SK-N-SH (cell line): ENCODE data around the gene SEC16A. TPM values are rescaled to one million over a fixed set of nuclear protein-coding genes. Genes with fewer than 3 reads are reported as not detected.

Experiments used
- CTCF ChIA-PET: fragments of 300-600, 350-600 bp; formaldehyde crosslinking; extraction: SDS; loops from one replicate; lab custom pipeline; 2021; lab: Yijun Ruan, JAX
- POLR2A ChIA-PET: fragments of 350-600 bp; sonication (Branson Sonifier 250); formaldehyde crosslinking; extraction: SDS; loops from one replicate; lab custom pipeline; 2020; ENCODE audit warnings: antibody characterized with exemption, inconsistent platforms; lab: Yijun Ruan, JAX
- DNase-seq: peaks from one replicate; pipeline ENCODE4 v3.0.0; 2012
- H2AFZ ChIP-seq: fragments of 200-600 bp; sonication (generic); 2 replicates; pipeline ENCODE4 v1.8.1; 2016; ENCODE audit warnings: antibody characterized with exemption, mild to moderate bottlenecking, low read depth
- H3F3A ChIP-seq: fragments of 200-600 bp; sonication (generic); replicated peaks from 2 replicates; pipeline ENCODE3; 2016; ENCODE audit warnings: antibody characterized with exemption, mild to moderate bottlenecking; ENCODE audit not compliant: insufficient read depth
- H3K27ac ChIP-seq, 2 experiments: fragments of 200-500 bp in 1 of 2; fragments of 200-600 bp in 1 of 2; sonication (Bioruptor generic) in 1 of 2; sonication (generic), shearing (Covaris generic) in 1 of 2; 2 replicates each; pipeline versions ENCODE4 v1.5.1 to v1.6.1; 2014 to 2016; ENCODE audit warnings: low read depth in 2 of 2, inconsistent platforms in 1 of 2, low read length in 1 of 2, mild to moderate bottlenecking in 1 of 2, mixed read lengths in 1 of 2
- H3K27me3 ChIP-seq: fragments of 200-600 bp; sonication (generic), shearing (Covaris generic); 2 replicates; pipeline ENCODE4 v1.6.1; 2016; ENCODE audit warnings: mixed run types; ENCODE audit not compliant: insufficient read depth
- H3K36me3 ChIP-seq, 2 experiments: fragments of 200-500 bp in 1 of 2; fragments of 200-600 bp in 1 of 2; sonication (Bioruptor generic) in 1 of 2; sonication (generic) in 1 of 2; replicated peaks in 1 of 2; 2 replicates each; pipeline versions ENCODE3 to v1.5.1; 2014 to 2016; ENCODE audit warnings: low read length in 1 of 2, mild to moderate bottlenecking in 1 of 2; ENCODE audit not compliant: insufficient read depth in 2 of 2, control insufficient read depth in 1 of 2
- H3K4me1 ChIP-seq, 2 experiments: fragments of 200-500 bp in 1 of 2; fragments of 200-600 bp in 1 of 2; sonication (Bioruptor generic) in 1 of 2; sonication (generic), shearing (Covaris generic) in 1 of 2; 2 replicates each; pipeline versions ENCODE4 v1.5.1 to v1.6.1; 2014 to 2016; ENCODE audit warnings: low read depth in 1 of 2, low read length in 1 of 2, mixed run types in 1 of 2; ENCODE audit not compliant: insufficient read depth in 2 of 2, control insufficient read depth in 1 of 2
- H3K4me2 ChIP-seq: fragments of 200-600 bp; sonication (generic), shearing (Covaris generic); 2 replicates; pipeline ENCODE4 v1.6.1; 2017; ENCODE audit warnings: mixed run types
- H3K4me3 ChIP-seq, 2 experiments: fragments of 200-500 bp in 1 of 2; fragments of 200-600 bp in 1 of 2; sonication (Bioruptor generic) in 1 of 2; sonication (generic), shearing (Covaris generic) in 1 of 2; 2 replicates each; pipeline versions ENCODE4 v1.5.1 to v1.8.1; 2014 to 2016; ENCODE audit warnings: low read depth in 2 of 2, inconsistent platforms in 1 of 2, low read length in 1 of 2, mild to moderate bottlenecking in 1 of 2, mixed read lengths in 1 of 2, moderate library complexity in 1 of 2
- H3K79me2 ChIP-seq: fragments of 200-600 bp; sonication (generic); 2 replicates; pipeline ENCODE4 v1.8.1; 2017; ENCODE audit warnings: mild to moderate bottlenecking; ENCODE audit not compliant: insufficient read depth
- H3K9ac ChIP-seq: fragments of 200-600 bp; sonication (generic); 2 replicates; pipeline ENCODE4 v1.6.1; 2017; ENCODE audit warnings: mixed run types
- H3K9me2 ChIP-seq: fragments of 200-600 bp; sonication (generic); 2 replicates; pipeline ENCODE4 v1.6.1; 2017; ENCODE audit warnings: mixed run types
- H3K9me3 ChIP-seq: fragments of 200-600 bp; sonication (generic); 2 replicates; pipeline ENCODE4 v1.6.1; 2017; ENCODE audit warnings: mixed run types, mild to moderate bottlenecking, moderate library complexity
- H4K20me1 ChIP-seq: fragments of 200-600 bp; sonication (generic); 2 replicates; pipeline ENCODE4 v1.6.1; 2017; ENCODE audit warnings: mild to moderate bottlenecking, mixed run types; ENCODE audit not compliant: insufficient read depth
- CHD2 ChIP-seq: fragments of 150-350 bp; IDR thresholded peaks from 2 replicates; pipeline ENCODE4 v1.6.1; 2018; ENCODE audit warnings: low read length; ENCODE audit not compliant: partially characterized antibody
- FOSL2 ChIP-seq: IDR thresholded peaks from 2 replicates; pipeline ENCODE4 v1.4.0; 2012; ENCODE audit warnings: low read depth, mild to moderate bottlenecking, moderate library complexity, borderline replicate concordance
- FOXJ3 ChIP-seq: sonication (generic); formaldehyde crosslinking; IDR thresholded peaks from 2 replicates; pipeline ENCODE4 v1.5.1; 2020; ENCODE audit warnings: mild to moderate bottlenecking, missing genetic modification reagents
- FOXM1 ChIP-seq: IDR thresholded peaks from 2 replicates; pipeline ENCODE4 v1.4.0; 2012; ENCODE audit warnings: low read depth, mild to moderate bottlenecking
- GABPA ChIP-seq: IDR thresholded peaks from 2 replicates; pipeline ENCODE4 v1.4.0; 2012; ENCODE audit warnings: low read depth, mild to moderate bottlenecking
- GATA2 ChIP-seq: sonication (generic); formaldehyde crosslinking; IDR thresholded peaks from 2 replicates; pipeline ENCODE4 v1.5.0; 2020; ENCODE audit warnings: mild to moderate bottlenecking, missing genetic modification reagents
- JUND ChIP-seq: IDR thresholded peaks from 2 replicates; pipeline ENCODE4 v1.4.0; 2012
- NFIC ChIP-seq: IDR thresholded peaks from 2 replicates; pipeline ENCODE4 v1.4.0; 2012; ENCODE audit warnings: borderline replicate concordance
- RFX5 ChIP-seq: IDR thresholded peaks from 2 replicates; pipeline ENCODE4 v1.6.1; 2012; ENCODE audit warnings: mild to moderate bottlenecking, improper control_type of control experiment, low read length
- RXRA ChIP-seq: IDR thresholded peaks from 2 replicates; pipeline ENCODE4 v1.4.0; 2012; ENCODE audit warnings: low read depth, mild to moderate bottlenecking, borderline replicate concordance
- SMC3 ChIP-seq: IDR thresholded peaks from 2 replicates; pipeline ENCODE4 v1.6.1; 2012; ENCODE audit warnings: low read depth, low read length, improper control_type of control experiment
- TAF1 ChIP-seq: IDR thresholded peaks from 2 replicates; pipeline ENCODE4 v1.6.1; 2012; ENCODE audit warnings: low read depth, mild to moderate bottlenecking, low read length, moderate library complexity, borderline replicate concordance
- TCF12 ChIP-seq: IDR thresholded peaks from 2 replicates; pipeline ENCODE4 v1.4.0; 2012
- TEAD4 ChIP-seq: IDR thresholded peaks from 2 replicates; pipeline ENCODE4 v1.4.0; 2012; ENCODE audit warnings: mild to moderate bottlenecking, borderline replicate concordance; ENCODE audit not compliant: insufficient read depth
- YY1 ChIP-seq: IDR thresholded peaks from 2 replicates; pipeline ENCODE4 v1.4.0; 2012; ENCODE audit warnings: low read depth, mild to moderate bottlenecking
- WGBS: methylation state at CpG from one replicate; pipeline ENCODE4 v1.1.6; 2017; ENCODE audit warnings: low lambda C conversion rate; 5-methylcytosine and 5-hydroxymethylcytosine counted together
- polyA plus RNA-seq, 3 experiments: library from polyadenylated mRNA; depleted of rRNA; stranded (reverse); fragments of >200 nt; gene quantifications; 2 replicates each; pipeline ENCODE4 v1.2.3, GENCODE V29; 2012
- TF ChIP-seq, protein P1 (sequence below): IDR thresholded peaks from 2 replicates; pipeline ENCODE4 v1.6.1; 2012; ENCODE audit warnings: mild to moderate bottlenecking, low read depth, low read length, moderate library complexity
- TF ChIP-seq, protein P2 (sequence below): fragments of 150-350 bp; IDR thresholded peaks from 2 replicates; pipeline ENCODE4 v1.6.1; 2016; ENCODE audit warnings: mild to moderate bottlenecking, low read depth, low read length
- TF ChIP-seq, protein P3 (sequence below): fragments of 150-350 bp; IDR thresholded peaks from 2 replicates; pipeline ENCODE4 v1.6.1; 2017; ENCODE audit warnings: antibody characterized with exemption, low read length, low read depth, borderline replicate concordance
- TF ChIP-seq, protein P4 (sequence below): IDR thresholded peaks from 2 replicates; pipeline ENCODE4 v1.4.0; 2012; ENCODE audit warnings: low read depth, borderline replicate concordance
- TF ChIP-seq, protein P5 (sequence below): fragments of 200-600 bp; sonication (generic); IDR thresholded peaks from 2 replicates; pipeline ENCODE4 v1.6.1; 2017; ENCODE audit warnings: antibody characterized with exemption, mild to moderate bottlenecking, moderate library complexity

SEC16A gene
- polyA plus RNA-seq, 1 of the 3 experiments (the other 2 are of a cell fraction), result 25.9 TPM

- Histone ChIP-seq H3K79me2 (no peaks in the 10 kb centered on the region; the same call in 1 of the 2 replicates), H4K20me1 (no peaks in the 10 kb centered on the region), H3K4me1 (no peaks in the 10 kb centered on the region), H2AFZ (no peak overlapping the region), H3K27me3 (no peaks in the 10 kb centered on the region), H3F3A (peaks cover 5% of the 10 kb centered on the region), H3K9ac (no peak overlapping the region)
- no peak for DNase-seq
- CTCF ChIA-PET, result interaction anchor here (1.0 kb wide), 1 partner anchor 9 kb away, joined by 4 read pairs; no protein-coding TSS in a partner anchor
- no peak for TF ChIP-seq TAF1
- no peak for TF ChIP-seq CHD2
- TF ChIP-seq GABPA, result no peak
- no peak for TF ChIP-seq GATA2
- no peak for TF ChIP-seq FOXJ3 (CRISPR knock-in tag)
- TF ChIP-seq, protein P1, sequence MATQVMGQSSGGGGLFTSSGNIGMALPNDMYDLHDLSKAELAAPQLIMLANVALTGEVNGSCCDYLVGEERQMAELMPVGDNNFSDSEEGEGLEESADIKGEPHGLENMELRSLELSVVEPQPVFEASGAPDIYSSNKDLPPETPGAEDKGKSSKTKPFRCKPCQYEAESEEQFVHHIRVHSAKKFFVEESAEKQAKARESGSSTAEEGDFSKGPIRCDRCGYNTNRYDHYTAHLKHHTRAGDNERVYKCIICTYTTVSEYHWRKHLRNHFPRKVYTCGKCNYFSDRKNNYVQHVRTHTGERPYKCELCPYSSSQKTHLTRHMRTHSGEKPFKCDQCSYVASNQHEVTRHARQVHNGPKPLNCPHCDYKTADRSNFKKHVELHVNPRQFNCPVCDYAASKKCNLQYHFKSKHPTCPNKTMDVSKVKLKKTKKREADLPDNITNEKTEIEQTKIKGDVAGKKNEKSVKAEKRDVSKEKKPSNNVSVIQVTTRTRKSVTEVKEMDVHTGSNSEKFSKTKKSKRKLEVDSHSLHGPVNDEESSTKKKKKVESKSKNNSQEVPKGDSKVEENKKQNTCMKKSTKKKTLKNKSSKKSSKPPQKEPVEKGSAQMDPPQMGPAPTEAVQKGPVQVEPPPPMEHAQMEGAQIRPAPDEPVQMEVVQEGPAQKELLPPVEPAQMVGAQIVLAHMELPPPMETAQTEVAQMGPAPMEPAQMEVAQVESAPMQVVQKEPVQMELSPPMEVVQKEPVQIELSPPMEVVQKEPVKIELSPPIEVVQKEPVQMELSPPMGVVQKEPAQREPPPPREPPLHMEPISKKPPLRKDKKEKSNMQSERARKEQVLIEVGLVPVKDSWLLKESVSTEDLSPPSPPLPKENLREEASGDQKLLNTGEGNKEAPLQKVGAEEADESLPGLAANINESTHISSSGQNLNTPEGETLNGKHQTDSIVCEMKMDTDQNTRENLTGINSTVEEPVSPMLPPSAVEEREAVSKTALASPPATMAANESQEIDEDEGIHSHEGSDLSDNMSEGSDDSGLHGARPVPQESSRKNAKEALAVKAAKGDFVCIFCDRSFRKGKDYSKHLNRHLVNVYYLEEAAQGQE, result no peak
- no peak for TF ChIP-seq TEAD4
- no peak for TF ChIP-seq SMC3
- TF ChIP-seq, protein P2, sequence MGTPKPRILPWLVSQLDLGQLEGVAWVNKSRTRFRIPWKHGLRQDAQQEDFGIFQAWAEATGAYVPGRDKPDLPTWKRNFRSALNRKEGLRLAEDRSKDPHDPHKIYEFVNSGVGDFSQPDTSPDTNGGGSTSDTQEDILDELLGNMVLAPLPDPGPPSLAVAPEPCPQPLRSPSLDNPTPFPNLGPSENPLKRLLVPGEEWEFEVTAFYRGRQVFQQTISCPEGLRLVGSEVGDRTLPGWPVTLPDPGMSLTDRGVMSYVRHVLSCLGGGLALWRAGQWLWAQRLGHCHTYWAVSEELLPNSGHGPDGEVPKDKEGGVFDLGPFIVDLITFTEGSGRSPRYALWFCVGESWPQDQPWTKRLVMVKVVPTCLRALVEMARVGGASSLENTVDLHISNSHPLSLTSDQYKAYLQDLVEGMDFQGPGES, result no peak
- no peak for TF ChIP-seq FOSL2
- no peak for TF ChIP-seq FOXM1
- TF ChIP-seq NFIC, result no peak
- TF ChIP-seq, protein P3, sequence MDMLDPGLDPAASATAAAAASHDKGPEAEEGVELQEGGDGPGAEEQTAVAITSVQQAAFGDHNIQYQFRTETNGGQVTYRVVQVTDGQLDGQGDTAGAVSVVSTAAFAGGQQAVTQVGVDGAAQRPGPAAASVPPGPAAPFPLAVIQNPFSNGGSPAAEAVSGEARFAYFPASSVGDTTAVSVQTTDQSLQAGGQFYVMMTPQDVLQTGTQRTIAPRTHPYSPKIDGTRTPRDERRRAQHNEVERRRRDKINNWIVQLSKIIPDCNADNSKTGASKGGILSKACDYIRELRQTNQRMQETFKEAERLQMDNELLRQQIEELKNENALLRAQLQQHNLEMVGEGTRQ, result no peak
- TF ChIP-seq RXRA, result no peak
- TF ChIP-seq YY1, result no peak
- TF ChIP-seq, protein P4, sequence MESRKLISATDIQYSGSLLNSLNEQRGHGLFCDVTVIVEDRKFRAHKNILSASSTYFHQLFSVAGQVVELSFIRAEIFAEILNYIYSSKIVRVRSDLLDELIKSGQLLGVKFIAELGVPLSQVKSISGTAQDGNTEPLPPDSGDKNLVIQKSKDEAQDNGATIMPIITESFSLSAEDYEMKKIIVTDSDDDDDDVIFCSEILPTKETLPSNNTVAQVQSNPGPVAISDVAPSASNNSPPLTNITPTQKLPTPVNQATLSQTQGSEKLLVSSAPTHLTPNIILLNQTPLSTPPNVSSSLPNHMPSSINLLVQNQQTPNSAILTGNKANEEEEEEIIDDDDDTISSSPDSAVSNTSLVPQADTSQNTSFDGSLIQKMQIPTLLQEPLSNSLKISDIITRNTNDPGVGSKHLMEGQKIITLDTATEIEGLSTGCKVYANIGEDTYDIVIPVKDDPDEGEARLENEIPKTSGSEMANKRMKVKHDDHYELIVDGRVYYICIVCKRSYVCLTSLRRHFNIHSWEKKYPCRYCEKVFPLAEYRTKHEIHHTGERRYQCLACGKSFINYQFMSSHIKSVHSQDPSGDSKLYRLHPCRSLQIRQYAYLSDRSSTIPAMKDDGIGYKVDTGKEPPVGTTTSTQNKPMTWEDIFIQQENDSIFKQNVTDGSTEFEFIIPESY, result no peak
- TF ChIP-seq JUND, result no peak
- no peak for TF ChIP-seq TCF12
- TF ChIP-seq RFX5, result no peak
- TF ChIP-seq, protein P5, sequence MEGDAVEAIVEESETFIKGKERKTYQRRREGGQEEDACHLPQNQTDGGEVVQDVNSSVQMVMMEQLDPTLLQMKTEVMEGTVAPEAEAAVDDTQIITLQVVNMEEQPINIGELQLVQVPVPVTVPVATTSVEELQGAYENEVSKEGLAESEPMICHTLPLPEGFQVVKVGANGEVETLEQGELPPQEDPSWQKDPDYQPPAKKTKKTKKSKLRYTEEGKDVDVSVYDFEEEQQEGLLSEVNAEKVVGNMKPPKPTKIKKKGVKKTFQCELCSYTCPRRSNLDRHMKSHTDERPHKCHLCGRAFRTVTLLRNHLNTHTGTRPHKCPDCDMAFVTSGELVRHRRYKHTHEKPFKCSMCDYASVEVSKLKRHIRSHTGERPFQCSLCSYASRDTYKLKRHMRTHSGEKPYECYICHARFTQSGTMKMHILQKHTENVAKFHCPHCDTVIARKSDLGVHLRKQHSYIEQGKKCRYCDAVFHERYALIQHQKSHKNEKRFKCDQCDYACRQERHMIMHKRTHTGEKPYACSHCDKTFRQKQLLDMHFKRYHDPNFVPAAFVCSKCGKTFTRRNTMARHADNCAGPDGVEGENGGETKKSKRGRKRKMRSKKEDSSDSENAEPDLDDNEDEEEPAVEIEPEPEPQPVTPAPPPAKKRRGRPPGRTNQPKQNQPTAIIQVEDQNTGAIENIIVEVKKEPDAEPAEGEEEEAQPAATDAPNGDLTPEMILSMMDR, result no peak
- TF ChIP-seq, all 33 proteins: peak for 0
- Histone ChIP-seq H3K9me2 (no peaks in the 10 kb centered on the region), H3K36me3 (peaks cover 47 to 79% of the 10 kb centered on the region in 2 experiments), H3K9me3 (no peaks in the 10 kb centered on the region), H3K4me3 (no peak overlapping the region), H3K27ac (no peak overlapping the region), H3K4me2 (no peak overlapping the region)
- whole genome bisulfite sequencing, result 93% methylated on average over 24 of the region's 27 CpGs
- POLR2A ChIA-PET, result interaction anchor here (0.7 kb wide), 1 partner anchor 11 kb away, joined by 3 read pairs; no protein-coding TSS in a partner anchor
Measured at GRCh38 chr9:136447173-136447778, 35.6 kb downstream of the SEC16A start.
